SK-N-DZ (cell line): ENCODE results near the gene ENDOD1.

Source experiments
- DNase-seq: peaks from one replicate; pipeline ENCODE4 v3.0.0-alpha.2; 2015; ENCODE audit warnings: low spot score

The ENDOD1 gene

DNA sequence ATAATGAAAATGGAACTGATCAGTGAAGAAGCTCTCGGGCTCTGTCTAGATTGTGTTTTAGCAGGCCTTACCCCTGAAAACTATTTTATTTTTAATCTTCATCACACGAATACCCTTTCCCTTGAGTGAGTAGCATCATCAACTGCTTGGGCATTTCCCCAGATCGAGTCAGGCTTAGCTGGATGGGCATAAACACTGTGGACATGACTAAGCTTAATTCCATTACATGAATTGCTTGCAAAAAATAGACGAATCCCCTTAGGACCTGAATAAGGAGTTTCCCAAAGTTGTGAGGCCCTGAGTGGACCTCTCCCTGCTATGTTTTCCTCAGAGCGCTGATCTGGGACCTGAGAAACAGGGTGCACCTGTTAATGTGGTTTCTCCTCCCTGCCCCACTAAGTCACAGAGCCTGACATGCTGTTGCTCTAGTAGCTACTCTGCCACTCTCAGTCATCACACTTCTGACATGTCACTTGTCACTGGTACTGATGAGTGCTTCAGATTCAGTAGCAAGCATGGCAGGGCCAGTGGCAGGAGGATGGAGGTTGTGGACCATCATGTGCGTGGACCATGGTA is 53.5 kb downstream of the ENDOD1 start:
- no peak for DNase-seq

- no peak for DNase-seq
Observed at GRCh38 chr11:95144313-95145235, 54.9 kb downstream of the ENDOD1 start.

- DNase-seq: no peak
Observed at GRCh38 chr11:95145430-95146060, 55.9 kb downstream of the ENDOD1 start.

- peak; percentile 61 for DNase-seq
Observed at GRCh38 chr11:95147364-95147905, 57.8 kb downstream of the ENDOD1 start.

DNA sequence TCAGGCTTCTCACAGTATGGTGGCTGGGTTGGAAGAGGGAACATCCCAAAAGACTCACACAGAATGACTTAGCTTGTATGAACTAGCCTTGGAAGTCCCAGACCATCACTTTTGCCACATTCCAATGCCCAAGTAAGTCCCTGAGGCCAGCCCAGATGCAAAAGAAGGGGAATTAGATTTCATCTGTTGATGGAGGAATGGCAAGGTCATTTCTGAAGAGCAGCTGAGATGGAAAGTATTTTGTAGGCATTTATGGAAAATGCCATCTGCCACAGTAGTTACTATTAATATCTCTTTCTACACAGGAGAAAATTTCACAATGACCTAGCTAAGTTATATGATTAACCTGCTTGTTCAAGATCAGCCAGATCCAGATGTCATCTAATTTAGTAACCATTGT is 58.8 kb downstream of the ENDOD1 start:
- no peak for DNase-seq

DNA sequence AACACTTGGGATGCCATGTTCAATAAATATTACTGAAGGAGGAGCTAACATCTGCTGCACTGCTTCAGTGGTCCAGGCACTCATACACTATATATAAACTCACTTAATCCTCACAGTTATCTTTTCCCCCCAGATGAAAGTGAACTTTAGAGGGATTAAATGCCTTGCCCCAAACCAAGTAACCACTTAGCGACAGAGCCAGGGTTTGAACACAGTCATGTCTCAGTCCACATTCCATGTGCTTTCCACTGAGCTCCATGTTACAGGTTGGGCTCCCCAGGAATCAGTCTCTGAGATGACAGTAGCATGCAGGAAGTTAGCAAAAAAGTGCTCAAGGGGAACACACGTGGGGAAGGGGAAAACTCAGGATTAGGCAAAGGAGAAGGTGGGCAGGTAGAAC is 59.3 kb downstream of the ENDOD1 start:
- no peak for DNase-seq

DNA sequence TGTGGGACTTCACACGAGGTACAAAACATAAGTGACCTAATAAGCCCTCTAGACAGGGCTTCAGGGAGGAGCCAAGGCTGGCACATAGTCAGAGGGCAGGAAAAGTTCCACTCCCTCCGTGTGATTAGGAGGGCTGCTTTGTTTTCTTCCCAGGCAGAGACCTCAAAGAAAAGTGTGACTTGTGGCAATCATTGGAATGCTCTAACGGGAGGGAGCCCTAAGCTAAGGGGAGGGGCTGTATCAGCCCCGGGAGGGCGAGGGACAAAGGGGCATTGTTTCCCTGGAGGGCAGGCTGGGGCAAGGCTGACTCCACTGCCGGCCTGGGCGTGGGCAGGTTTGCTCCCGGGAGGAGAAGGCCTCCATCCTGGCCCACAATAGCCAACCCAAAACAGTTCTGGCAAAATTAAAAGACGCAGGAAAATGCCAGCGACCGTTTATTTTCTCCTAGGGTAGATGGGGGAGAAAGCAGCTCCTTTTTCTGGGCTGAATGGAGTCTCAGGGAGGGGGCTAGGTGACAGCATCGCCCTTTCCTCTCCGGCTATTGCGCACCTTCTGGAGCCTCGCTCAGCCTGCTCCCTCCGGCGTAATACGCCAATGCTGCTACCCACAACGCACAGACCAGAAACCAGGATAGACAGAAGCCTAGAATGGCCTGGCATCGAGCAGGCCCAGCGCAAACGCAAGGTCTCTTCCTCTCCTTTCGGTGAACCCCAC is 60.2 kb downstream of the ENDOD1 start:
- no peak for DNase-seq

GRCh38 chr11:95150956-95151684 is 61.5 kb downstream of the ENDOD1 start:
- peak; percentile 88 for DNase-seq

DNA sequence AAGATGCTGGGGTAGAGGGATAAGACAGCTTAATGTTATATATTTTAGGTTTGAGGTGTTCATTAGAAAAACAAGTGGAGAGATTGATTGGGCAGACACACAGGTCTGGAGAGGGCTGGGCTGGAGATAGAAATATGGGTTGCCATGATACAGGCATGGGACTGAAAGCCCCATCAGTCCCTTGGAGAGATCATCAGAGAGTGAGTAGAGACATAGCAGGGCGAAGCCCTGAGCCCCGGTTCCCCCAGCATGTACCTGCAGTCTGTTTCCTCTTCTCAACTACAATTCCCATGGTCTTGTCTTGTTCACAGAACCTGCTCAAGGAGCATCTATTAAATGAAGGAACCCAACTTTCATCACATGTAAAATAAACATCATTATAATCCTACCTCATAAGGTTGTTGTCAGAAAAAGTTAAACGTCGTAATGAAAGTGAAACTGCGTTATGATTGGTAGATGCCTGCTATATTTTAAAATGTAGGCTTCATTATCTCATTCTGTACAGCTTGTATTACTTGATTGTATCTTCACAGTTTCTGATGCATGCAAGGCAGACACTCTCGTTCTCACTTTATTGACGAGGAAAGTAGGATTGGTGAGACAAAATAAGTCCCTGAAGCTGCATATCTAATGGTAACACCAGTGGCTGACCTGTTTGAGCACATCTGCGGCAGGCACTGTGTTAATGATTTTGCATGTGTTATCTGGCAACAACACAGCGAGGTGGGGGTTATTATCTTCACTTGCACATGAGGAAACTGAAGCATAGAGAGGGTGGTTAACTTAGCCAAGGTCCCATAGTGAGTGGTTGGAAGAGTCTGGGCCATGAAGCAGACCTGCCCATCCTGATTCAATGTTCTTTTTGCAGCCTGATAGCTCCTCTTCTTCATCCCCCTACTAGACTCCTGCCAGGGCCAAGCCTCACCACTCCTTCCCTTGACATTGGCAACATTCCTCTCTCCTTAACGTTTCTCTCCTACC is 63.5 kb downstream of the ENDOD1 start:
- no peak for DNase-seq

GRCh38 chr11:95153857-95154246 is 64.2 kb downstream of the ENDOD1 start:
- no peak for DNase-seq

DNA sequence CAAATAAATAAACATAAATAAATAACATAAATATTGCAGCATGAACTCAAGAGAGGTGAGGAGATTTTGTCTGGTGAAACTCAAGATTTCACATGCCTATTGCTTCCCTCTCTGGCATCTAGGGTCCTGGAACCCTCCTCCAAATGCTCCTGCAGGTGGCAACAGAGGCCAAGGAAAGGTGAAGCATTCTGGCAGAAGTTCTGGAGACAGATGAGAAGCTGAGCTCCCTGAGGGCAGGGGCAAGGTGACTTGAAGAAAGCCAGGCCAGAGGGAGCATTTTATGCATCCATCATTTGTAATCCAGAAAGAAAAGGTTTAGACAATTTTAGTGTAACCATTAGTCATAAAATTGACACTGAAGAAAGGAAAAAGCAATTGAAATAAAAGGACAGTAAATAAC is 64.9 kb downstream of the ENDOD1 start:
- peak; percentile 79 for DNase-seq

- DNase-seq: no peak
Observed at GRCh38 chr11:95155385-95155784, 65.7 kb downstream of the ENDOD1 start.

DNA sequence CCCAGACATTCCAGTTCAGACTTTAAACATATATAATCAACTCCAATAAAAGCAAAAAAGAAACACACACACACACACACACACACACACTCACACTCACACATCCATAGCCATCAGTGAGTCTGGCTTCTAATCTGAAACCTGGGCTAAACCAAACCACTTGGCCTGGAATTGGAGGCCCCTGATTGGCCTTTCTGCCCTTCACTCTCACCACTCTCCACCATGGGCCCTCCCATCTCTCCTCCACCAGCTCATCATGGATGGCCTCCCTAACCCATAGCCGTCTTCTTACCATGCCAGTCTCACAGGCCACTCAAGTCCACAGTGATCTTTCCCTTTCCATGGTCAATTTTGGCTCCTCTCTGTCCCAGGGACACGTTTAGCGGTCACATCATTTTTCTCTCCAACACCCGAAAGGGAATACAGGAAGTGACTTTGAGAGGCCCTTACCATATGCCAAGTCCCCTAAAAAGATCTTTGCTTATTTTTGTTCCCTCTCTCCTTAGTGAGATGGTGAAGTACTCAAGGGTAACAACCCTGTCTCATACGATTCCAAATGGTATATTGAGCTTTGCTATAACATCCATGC is 66.6 kb downstream of the ENDOD1 start:
- no peak for DNase-seq

GRCh38 chr11:95156916-95157541 is 67.4 kb downstream of the ENDOD1 start:
- no peak for DNase-seq

- DNase-seq: no peak
Observed at GRCh38 chr11:95157824-95158223, 68.2 kb downstream of the ENDOD1 start.

DNA sequence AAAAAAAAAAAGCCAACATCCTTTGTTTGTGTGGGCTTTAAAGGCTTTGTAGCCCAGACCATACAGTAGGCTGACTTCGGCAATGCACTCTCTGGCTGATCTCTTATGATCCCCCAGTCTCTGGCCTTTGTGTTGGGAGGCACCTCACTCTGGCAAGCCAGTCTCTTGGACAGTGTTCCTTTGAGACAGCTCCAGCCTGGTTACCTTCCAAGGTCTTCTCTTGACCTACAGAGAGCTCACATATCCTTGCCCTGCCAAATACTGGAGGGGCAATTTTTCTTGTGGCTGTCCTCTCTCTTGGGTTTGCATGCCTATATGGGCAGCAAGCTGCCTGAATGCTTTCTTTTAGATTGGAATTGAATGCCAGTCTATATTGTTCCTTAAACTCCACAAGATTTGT is 71.6 kb downstream of the ENDOD1 start:
- DNase-seq: no peak

DNA sequence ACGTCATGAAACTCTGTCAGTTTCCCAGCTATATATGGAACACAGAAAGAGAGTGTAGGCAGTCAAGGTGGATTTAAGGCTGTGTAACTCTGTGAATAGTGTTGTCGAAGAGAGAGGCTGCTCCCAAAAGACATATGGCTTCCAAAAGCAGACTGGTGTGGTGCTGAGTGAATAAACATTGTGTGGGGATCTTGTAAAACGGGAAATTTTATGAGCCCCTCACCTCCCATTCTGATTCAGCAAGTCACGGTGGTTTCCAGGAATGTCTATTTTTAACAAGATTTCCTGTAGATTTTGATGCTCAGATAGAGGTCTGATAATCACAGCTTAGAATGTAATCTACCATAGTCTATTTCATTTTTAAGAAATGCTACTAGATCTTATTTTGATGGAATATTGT is 73.5 kb downstream of the ENDOD1 start:
- DNase-seq: no peak

DNA sequence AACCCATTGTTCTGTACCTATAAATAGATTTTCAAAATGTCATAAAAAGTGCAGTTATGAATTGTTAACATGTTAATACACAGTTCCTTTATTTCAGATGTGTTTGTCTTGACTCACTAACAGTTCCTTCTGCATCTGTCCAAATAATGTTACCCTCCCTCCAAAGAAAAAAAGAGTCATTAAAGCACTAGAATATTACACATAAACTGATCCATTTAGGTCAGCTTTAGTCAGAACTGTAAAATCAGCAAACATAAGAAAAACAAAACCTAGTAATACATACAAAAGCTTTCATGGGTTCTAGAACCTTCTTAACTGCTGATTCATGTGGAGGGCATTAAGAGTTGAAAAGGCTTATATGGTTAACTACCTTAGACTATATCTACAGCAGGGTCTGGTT is 76.0 kb downstream of the ENDOD1 start:
- no peak for DNase-seq

GRCh38 chr11:95166781-95167180 is 77.1 kb downstream of the ENDOD1 start:
- no peak for DNase-seq
